HG02981 (cell line): ENCODE results near the gene SSR1.

Experiments used
- ATAC-seq: cut with Tn5 transposase; IDR thresholded peaks from one replicate; pipeline ENCODE4 v1.9.1; 2021; ENCODE audit warnings: mild to moderate bottlenecking, moderate library complexity; ENCODE audit not compliant: unreplicated experiment

The SSR1 gene

DNA sequence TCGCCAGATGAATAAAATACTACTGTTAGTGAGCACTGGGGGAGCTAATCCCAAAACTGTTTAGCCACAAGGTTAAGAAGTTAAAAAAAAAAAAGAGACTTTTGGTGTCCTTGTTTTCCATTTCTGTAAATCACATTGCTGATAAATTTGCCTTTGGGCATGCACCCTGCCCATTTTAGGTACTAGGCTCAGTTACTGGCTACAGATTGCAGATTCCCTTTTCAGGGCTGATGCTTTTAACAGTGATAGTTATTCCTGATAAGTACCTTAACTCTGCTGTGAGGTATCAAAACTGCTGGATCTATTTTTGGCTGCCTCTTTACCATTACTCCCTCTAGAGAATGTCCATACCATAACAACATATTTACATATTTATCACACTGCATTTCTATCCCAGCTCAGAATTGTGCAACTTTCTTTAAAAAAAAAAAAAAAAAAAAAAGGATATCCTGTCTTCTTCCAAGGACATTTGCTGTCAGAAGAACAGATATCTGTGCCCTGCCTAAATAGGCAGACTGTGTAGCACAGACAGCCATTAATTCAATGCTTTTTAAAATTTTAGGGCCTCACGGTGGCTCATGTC, 94.5 kb downstream of the SSR1 start:
- ATAC-seq = no peak
